Heart left ventricle (tissue), 13 donors: ENCODE data around the gene MRPS34.

Experiments used
- CTCF ChIP-seq, 12 donors: fragments of 200-600 bp; sonication (generic) in 4 of 12; IDR thresholded peaks; one replicate each; pipeline versions ENCODE4 v1.5.0 to v1.8.0; 2018 to 2022; ENCODE audit warnings: antibody characterized with exemption in 12 of 12, mild to moderate bottlenecking in 5 of 12
- POLR2A ChIP-seq, 2 donors: fragments of 450-650 bp; IDR thresholded peaks; one replicate each; pipeline ENCODE4 v1.6.1; 2017; ENCODE audit warnings: antibody characterized with exemption in 2 of 2, mild to moderate bottlenecking in 2 of 2, moderate library complexity in 2 of 2
- donor health status: ischemic (EF 13 %, LVEDD 7.1; RV severe dilation, severe dysfunction).
- donor health status: DM: no; HTN: yes; CAD: no.
- donor health status: DM: no; HTN: no; CAD: no.
- donor health status: ischemic (EF 25% LVEDD 6.9; RV normal size, moderate dysfunction).
- donor health status: ischemic (EF 25% LVEDD 5.7; RV mildly dilated, moderate dysfunction).
- donor health status: ischemic (EF 35%, LVEDD 5.7; RV mildly dilated, moderate dysfunction).
- donor health status: nonischemic (EF 11% LVEDD 7.7; RV severe dilation, severe dysfunction).
- donor health status: DM: yes; HTN: yes; CAD: no.
- donor health status: PGD.
- donor health status: ischemic (EF 29% LVEDD 5.4; RV normal size, mild dysfunction).
- donor health status: nonischemic (EF 23%, LVEDD 6.1; RV moderate dilation, normal function).

GRCh38 chr16:1781758-1782407 lies 8.9 kb upstream of the MRPS34 start:
- no peak for TF ChIP-seq CTCF (IDR thresholded peaks at IDR 0.05)
- no peak for TF ChIP-seq POLR2A (IDR thresholded peaks at IDR 0.05)
